H9 (cell line): Measurements from ENCODE around the gene LINC01488. TPM values are rescaled to one million over a fixed set of nuclear protein-coding genes. Genes with fewer than 3 reads are reported as not detected.

Source experiments
- DNase-seq: peaks from one replicate; pipeline ENCODE4 v3.0.0-alpha.2; 2017
- H2AFZ ChIP-seq: one replicate; pipeline ENCODE4 v1.6.1; 2013; ENCODE audit warnings: mild to moderate bottlenecking, low read length, control low read depth, moderate library complexity
- H2AK5ac ChIP-seq: 2 replicates; pipeline ENCODE4 v1.6.1; 2013; ENCODE audit warnings: low read length, control low read depth, mixed read lengths; ENCODE audit not compliant: insufficient read length
- H2BK120ac ChIP-seq: one replicate; pipeline ENCODE4 v1.6.1; 2013; ENCODE audit warnings: low read depth, mild to moderate bottlenecking, low read length, control low read depth, inconsistent platforms; ENCODE audit not compliant: poor library complexity, severe bottlenecking
- H2BK12ac ChIP-seq: 2 replicates; pipeline ENCODE4 v1.6.1; 2013; ENCODE audit warnings: low read length, control low read depth, mixed read lengths, low read depth; ENCODE audit not compliant: insufficient read length
- H2BK15ac ChIP-seq: 2 replicates; pipeline ENCODE4 v1.6.1; 2013; ENCODE audit warnings: low read depth, low read length, control low read depth
- H2BK20ac ChIP-seq: one replicate; pipeline ENCODE4 v1.6.1; 2013; ENCODE audit warnings: low read depth, mild to moderate bottlenecking, low read length, control low read depth, inconsistent platforms; ENCODE audit not compliant: poor library complexity, severe bottlenecking
- H2BK5ac ChIP-seq: 2 replicates; pipeline ENCODE4 v1.6.1; 2013; ENCODE audit warnings: low read length, control low read depth, mixed read lengths; ENCODE audit not compliant: insufficient read length
- H3K14ac ChIP-seq: 2 replicates; pipeline ENCODE4 v1.6.1; 2013; ENCODE audit warnings: low read length, control low read depth; ENCODE audit not compliant: insufficient read depth
- H3K18ac ChIP-seq: 2 replicates; pipeline ENCODE4 v1.6.1; 2013; ENCODE audit warnings: low read depth, mild to moderate bottlenecking, mixed read lengths, low read length, control low read depth; ENCODE audit not compliant: insufficient read length
- H3K23ac ChIP-seq: 2 replicates; pipeline ENCODE4 v1.6.1; 2013; ENCODE audit warnings: low read length, control low read depth, mixed read lengths, low read depth; ENCODE audit not compliant: insufficient read length
- H3K23me2 ChIP-seq: 2 replicates; pipeline ENCODE4 v1.6.1; 2013; ENCODE audit warnings: low read depth, mild to moderate bottlenecking, mixed read lengths, low read length, control low read depth; ENCODE audit not compliant: insufficient read length, poor library complexity, severe bottlenecking
- H3K27ac ChIP-seq: 2 replicates; pipeline ENCODE4 v1.5.1; 2013; ENCODE audit warnings: low read length, control low read depth, mixed read lengths, low read depth; ENCODE audit not compliant: insufficient read length
- H3K27me3 ChIP-seq: 2 replicates; pipeline ENCODE4 v1.6.1; 2013; ENCODE audit warnings: low read length, control low read depth, inconsistent platforms; ENCODE audit not compliant: insufficient read depth
- H3K4ac ChIP-seq: 2 replicates; pipeline ENCODE4 v1.6.1; 2013; ENCODE audit warnings: low read depth, mild to moderate bottlenecking, control low read depth, inconsistent platforms, low read length, moderate library complexity
- H3K4me1 ChIP-seq: 2 replicates; pipeline ENCODE4 v1.6.1; 2013; ENCODE audit warnings: low read length, control low read depth, inconsistent platforms; ENCODE audit not compliant: insufficient read depth
- H3K4me2 ChIP-seq: 2 replicates; pipeline ENCODE4 v1.6.1; 2013; ENCODE audit warnings: low read length, control low read depth, mixed read lengths; ENCODE audit not compliant: insufficient read length, insufficient read depth
- H3K56ac ChIP-seq: 2 replicates; pipeline ENCODE4 v1.6.1; 2013; ENCODE audit warnings: low read depth, mild to moderate bottlenecking, mixed read lengths, low read length, control low read depth; ENCODE audit not compliant: insufficient read length
- H3K79me1 ChIP-seq: 2 replicates; pipeline ENCODE4 v1.6.1; 2013; ENCODE audit warnings: low read depth, mild to moderate bottlenecking, moderate library complexity, low read length, control low read depth, inconsistent platforms; ENCODE audit not compliant: insufficient read depth, poor library complexity, severe bottlenecking
- H3K79me2 ChIP-seq: 2 replicates; pipeline ENCODE4 v1.6.1; 2013; ENCODE audit warnings: low read length, control low read depth, inconsistent platforms; ENCODE audit not compliant: insufficient read depth
- H3K9ac ChIP-seq: 2 replicates; pipeline ENCODE4 v1.6.1; 2013; ENCODE audit warnings: low read length, control low read depth, mixed read lengths; ENCODE audit not compliant: insufficient read length; ENCODE audit errors: extremely low read depth
- H3K9me3 ChIP-seq: one replicate; pipeline ENCODE4 v1.6.1; 2013; ENCODE audit warnings: low read depth, low read length, inconsistent platforms; ENCODE audit not compliant: control insufficient read depth
- H3T11ph ChIP-seq: one replicate; pipeline ENCODE4 v1.6.1; 2013; ENCODE audit warnings: mild to moderate bottlenecking, low read length, control low read depth, inconsistent platforms
- H4K20me1 ChIP-seq: one replicate; pipeline ENCODE4 v1.6.1; 2013; ENCODE audit not compliant: control insufficient read depth, insufficient read length, insufficient read depth
- H4K5ac ChIP-seq: 2 replicates; pipeline ENCODE4 v1.6.1; 2013; ENCODE audit warnings: low read depth, mild to moderate bottlenecking, mixed read lengths, low read length, control low read depth; ENCODE audit not compliant: insufficient read length
- H4K8ac ChIP-seq: replicated peaks from 2 replicates; pipeline ENCODE4 v1.6.1; 2013; ENCODE audit warnings: low read length, control low read depth, mixed read lengths, low read depth; ENCODE audit not compliant: insufficient read length
- H4K91ac ChIP-seq: 2 replicates; pipeline ENCODE4 v1.6.1; 2013; ENCODE audit warnings: low read depth, mild to moderate bottlenecking, moderate library complexity, mixed read lengths, low read length, control low read depth; ENCODE audit not compliant: insufficient read length
- H3K27ac Mint-ChIP-seq, 3 experiments: 2 replicates in 2 of 3; 3 replicates in 1 of 3; pipeline ENCODE4 v1.8.0; 2020 to 2021; ENCODE audit warnings: mixed read lengths in 3 of 3, mild to moderate bottlenecking in 1 of 3, moderate library complexity in 1 of 3
- H3K27me3 Mint-ChIP-seq: 2 replicates; pipeline ENCODE4 v1.8.0; 2021; ENCODE audit warnings: low read depth, mild to moderate bottlenecking, moderate library complexity, mixed read lengths
- H3K36me3 Mint-ChIP-seq, 3 experiments: 2 replicates in 2 of 3; 3 replicates in 1 of 3; pipeline ENCODE4 v1.8.0; 2020 to 2021; ENCODE audit warnings: low read depth in 3 of 3, mixed read lengths in 3 of 3; ENCODE audit not compliant: insufficient read depth in 1 of 3
- H3K4me1 Mint-ChIP-seq, 2 experiments: 2 replicates each; pipeline ENCODE4 v1.8.0; 2020; ENCODE audit warnings: mixed read lengths in 2 of 2
- H3K4me3 Mint-ChIP-seq, 2 experiments: 2 replicates in 1 of 2; 3 replicates in 1 of 2; pipeline ENCODE4 v1.8.0; 2020 to 2021; ENCODE audit warnings: mild to moderate bottlenecking in 2 of 2, mixed read lengths in 2 of 2, moderate library complexity in 1 of 2
- H3K9me3 Mint-ChIP-seq, 2 experiments: 2 replicates in 1 of 2; 3 replicates in 1 of 2; pipeline ENCODE4 v1.8.0; 2020; ENCODE audit warnings: mild to moderate bottlenecking in 2 of 2, mixed read lengths in 2 of 2, moderate library complexity in 1 of 2
- CTCF ChIP-seq: fragments of 200-600 bp; sonication (generic); conservative IDR thresholded peaks from 3 replicates; pipeline ENCODE4 v1.8.0; 2021; ENCODE audit warnings: antibody characterized with exemption, mild to moderate bottlenecking
- WGBS: extraction: QIAGEN DNeasy Blood & Tissue Kit; methylation state at CpG from one replicate; pipeline ENCODE4 v1.1.7; 2013; ENCODE audit warnings: missing lambda C conversion rate, low lambda C conversion rate, mixed read lengths; ENCODE audit not compliant: insufficient read length; ENCODE audit errors: extremely low coverage; 5-methylcytosine and 5-hydroxymethylcytosine counted together
- total RNA-seq: library from RNA; stranded (reverse); gene quantifications from 2 replicates; pipeline ENCODE4 v1.2.1, GENCODE V29; 2021

The LINC01488 gene
- total RNA-seq, 1 experiment from 2014 or later: not detected

GRCh38 chr11:69442012-69442806, 39.3 kb upstream of the LINC01488 start:
- Histone ChIP-seq H4K5ac (no peak overlapping the region), H3K4ac (no peak overlapping the region), H2AFZ (no peak overlapping the region), H2BK15ac (no peak overlapping the region), H2BK20ac (no peak overlapping the region), H2BK5ac (no peak overlapping the region), H3K9me3 (no peaks in the 10 kb centered on the region), H3K79me1 (no peaks in the 10 kb centered on the region), H3K23me2 (no peaks in the 10 kb centered on the region), H3K14ac (no peak overlapping the region), H3K18ac (no peak overlapping the region), H3K4me1 (peaks cover 7% of the 10 kb centered on the region; the same call in 1 of the 2 replicates), H4K20me1 (peaks cover 4% of the 10 kb centered on the region), H3K56ac (no peak overlapping the region), H3K27me3 (no peaks in the 10 kb centered on the region), H2BK120ac (no peak overlapping the region), H3K9ac (no peak overlapping the region), H3T11ph (no peak overlapping the region), H4K8ac (no peak overlapping the region), H3K4me2 (no peak overlapping the region), H3K23ac (no peak overlapping the region), H3K27ac (no peak overlapping the region), H2AK5ac (no peak overlapping the region), H4K91ac (no peak overlapping the region), H3K79me2 (no peaks in the 10 kb centered on the region), H2BK12ac (no peak overlapping the region)
- H3K9me3 Mint-ChIP-seq: peaks cover 0 to 3% of the 10 kb centered on the region in 2 experiments; a peak in 1 of 5 replicates
- no peaks in the 10 kb centered on the region; a peak in 1 of 7 replicates for H3K36me3 Mint-ChIP-seq
- peak overlapping the region in 2 of 3 experiments; percentile 85 to 87; a peak in 3 of 7 replicates for H3K27ac Mint-ChIP-seq
- peak; percentile 29; the same call in 2 of the 3 replicates for TF ChIP-seq CTCF
- DNase-seq: no peak
- H3K4me1 Mint-ChIP-seq: peaks cover 49 to 54% of the 10 kb centered on the region in 2 experiments
- no CpG with 5 or more reads among the region's 10 CpGs for WGBS
- H3K27me3 Mint-ChIP-seq: peaks cover 11% of the 10 kb centered on the region
- no peak overlapping the region for H3K4me3 Mint-ChIP-seq
